Smooth muscle cell (in vitro differentiated cells): Measurements from ENCODE around the gene CYBA. TPM values are rescaled to one million over a fixed set of nuclear protein-coding genes. Genes with fewer than 3 reads are reported as not detected.

ENCODE experiments used
- DNase-seq: peaks from one replicate; lab custom pipeline; 2025; ENCODE audit not compliant: unreplicated experiment; lab: John Stamatoyannopoulos, UW
- H2AFZ ChIP-seq: fragments of 200-600 bp; sonication (generic); 2 replicates; pipeline ENCODE4 v1.6.0; 2016; ENCODE audit warnings: antibody characterized with exemption, low read depth, mild to moderate bottlenecking
- H3F3A ChIP-seq: fragments of 200-600 bp; sonication (generic); 2 replicates; pipeline ENCODE4 v1.6.0; 2017; ENCODE audit warnings: antibody characterized with exemption, low read depth
- H3K27ac ChIP-seq: fragments of 200-600 bp; sonication (generic); 2 replicates; pipeline ENCODE4 v1.5.1; 2016; ENCODE audit warnings: low read depth, mild to moderate bottlenecking
- H3K27me3 ChIP-seq: fragments of 200-600 bp; sonication (generic); 2 replicates; pipeline ENCODE4 v1.6.1; 2016; ENCODE audit warnings: low read depth, mild to moderate bottlenecking
- H3K36me3 ChIP-seq: fragments of 200-600 bp; sonication (generic); 2 replicates; pipeline ENCODE4 v1.5.1; 2016; ENCODE audit warnings: low read depth
- H3K4me1 ChIP-seq: fragments of 200-600 bp; sonication (generic); 2 replicates; pipeline ENCODE4 v1.5.1; 2016; ENCODE audit warnings: low read depth
- H3K4me2 ChIP-seq: fragments of 200-600 bp; sonication (generic); 2 replicates; pipeline ENCODE4 v1.6.0; 2016; ENCODE audit warnings: mild to moderate bottlenecking
- H3K4me3 ChIP-seq: fragments of 200-600 bp; sonication (generic); 2 replicates; pipeline ENCODE4 v1.5.1; 2016; ENCODE audit warnings: mild to moderate bottlenecking
- H3K79me2 ChIP-seq: fragments of 200-600 bp; sonication (generic); 2 replicates; pipeline ENCODE4 v1.6.0; 2016; ENCODE audit warnings: low read depth, mild to moderate bottlenecking
- H3K9ac ChIP-seq: fragments of 200-600 bp; sonication (generic); 2 replicates; pipeline ENCODE4 v1.6.0; 2016; ENCODE audit warnings: low read depth
- H3K9me3 ChIP-seq: fragments of 200-600 bp; sonication (generic); replicated peaks from 2 replicates; pipeline ENCODE4 v1.5.1; 2016; ENCODE audit warnings: low read depth
- H4K20me1 ChIP-seq: fragments of 200-600 bp; sonication (generic); 2 replicates; pipeline ENCODE4 v1.6.0; 2016; ENCODE audit warnings: low read depth
- WGBS: methylation state at CpG from one replicate; pipeline ENCODE4 v1.1.7; 2016; ENCODE audit warnings: low lambda C conversion rate; 5-methylcytosine and 5-hydroxymethylcytosine counted together
- polyA plus RNA-seq: library from polyadenylated mRNA; unstranded; fragments of >200 nt; fragmentation: Nextera tagmentation; extraction: Ambion mirVana; gene quantifications from 2 replicates; pipeline ENCODE4 v1.2.1, GENCODE V29; 2016
- total RNA-seq: library from RNA; depleted of rRNA; stranded (reverse); fragments of >200 nt; gene quantifications from 2 replicates; pipeline ENCODE4 v1.2.3, GENCODE V29; 2014
- TF ChIP-seq, protein P1 (sequence below): fragments of 200-600 bp; sonication (generic); IDR thresholded peaks from 2 replicates; pipeline ENCODE4 v1.5.1; 2017; ENCODE audit warnings: borderline replicate concordance, mild to moderate bottlenecking, antibody characterized with exemption; ENCODE audit not compliant: insufficient read depth, poor library complexity, severe bottlenecking

The CYBA gene
- total and polyA plus RNA-seq, 2 experiments from 2014 or later: 181 to 388 TPM

DNA sequence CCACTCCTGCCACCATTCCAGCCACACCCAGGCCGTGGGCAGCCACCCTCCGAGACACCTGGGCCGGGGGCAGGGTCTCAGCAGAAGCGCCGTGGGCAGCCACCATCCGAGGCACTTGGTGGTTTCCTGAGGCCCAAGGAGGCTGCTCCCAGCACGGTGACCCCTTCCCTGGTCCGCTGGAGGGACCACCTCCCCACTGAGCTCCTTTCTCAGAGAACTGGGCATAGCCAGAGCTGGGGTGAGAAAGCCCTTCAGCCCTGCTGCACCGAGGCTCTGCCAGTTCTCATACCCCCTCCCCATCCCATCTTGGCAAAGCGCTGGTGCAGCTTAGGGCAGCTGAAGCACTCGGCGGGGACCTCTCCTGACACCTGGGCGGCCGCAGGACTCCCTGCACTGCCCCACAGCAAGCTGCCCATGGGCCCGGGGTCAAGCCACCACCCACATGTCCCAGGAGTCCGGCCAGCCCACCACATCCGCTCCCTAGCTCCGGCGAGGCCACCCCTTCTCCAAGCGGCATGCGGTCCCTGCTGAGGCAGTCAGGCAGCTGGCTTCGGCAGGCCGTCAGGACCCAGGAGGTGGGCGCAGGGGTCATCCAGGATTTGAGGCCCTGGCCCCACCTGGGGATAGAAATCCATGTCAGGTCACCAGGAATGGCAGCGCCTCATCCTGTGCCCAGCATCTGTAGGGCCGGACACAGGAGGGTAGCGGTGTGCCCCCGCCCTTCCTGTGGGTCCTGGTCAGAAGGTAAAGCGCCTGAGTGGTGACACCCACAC is 1.3 kb upstream of the CYBA start:
- Histone ChIP-seq H2AFZ (no peak overlapping the region), H3K79me2 (no peaks in the 10 kb centered on the region), H3K36me3 (no peaks in the 10 kb centered on the region), H3K4me2 (no peak overlapping the region), H4K20me1 (peaks cover 38% of the 10 kb centered on the region), H3K9me3 (no peaks in the 10 kb centered on the region), H3K4me1 (peaks cover 5% of the 10 kb centered on the region), H3F3A (no peaks in the 10 kb centered on the region), H3K4me3 (no peak overlapping the region), H3K27ac (peak overlapping the region; percentile 9), H3K27me3 (no peaks in the 10 kb centered on the region), H3K9ac (no peak overlapping the region)
- 92% methylated on average over 29 of the region's 29 CpGs for WGBS
- TF ChIP-seq, protein P1, sequence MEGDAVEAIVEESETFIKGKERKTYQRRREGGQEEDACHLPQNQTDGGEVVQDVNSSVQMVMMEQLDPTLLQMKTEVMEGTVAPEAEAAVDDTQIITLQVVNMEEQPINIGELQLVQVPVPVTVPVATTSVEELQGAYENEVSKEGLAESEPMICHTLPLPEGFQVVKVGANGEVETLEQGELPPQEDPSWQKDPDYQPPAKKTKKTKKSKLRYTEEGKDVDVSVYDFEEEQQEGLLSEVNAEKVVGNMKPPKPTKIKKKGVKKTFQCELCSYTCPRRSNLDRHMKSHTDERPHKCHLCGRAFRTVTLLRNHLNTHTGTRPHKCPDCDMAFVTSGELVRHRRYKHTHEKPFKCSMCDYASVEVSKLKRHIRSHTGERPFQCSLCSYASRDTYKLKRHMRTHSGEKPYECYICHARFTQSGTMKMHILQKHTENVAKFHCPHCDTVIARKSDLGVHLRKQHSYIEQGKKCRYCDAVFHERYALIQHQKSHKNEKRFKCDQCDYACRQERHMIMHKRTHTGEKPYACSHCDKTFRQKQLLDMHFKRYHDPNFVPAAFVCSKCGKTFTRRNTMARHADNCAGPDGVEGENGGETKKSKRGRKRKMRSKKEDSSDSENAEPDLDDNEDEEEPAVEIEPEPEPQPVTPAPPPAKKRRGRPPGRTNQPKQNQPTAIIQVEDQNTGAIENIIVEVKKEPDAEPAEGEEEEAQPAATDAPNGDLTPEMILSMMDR: no peak
- DNase-seq: no peak

DNA sequence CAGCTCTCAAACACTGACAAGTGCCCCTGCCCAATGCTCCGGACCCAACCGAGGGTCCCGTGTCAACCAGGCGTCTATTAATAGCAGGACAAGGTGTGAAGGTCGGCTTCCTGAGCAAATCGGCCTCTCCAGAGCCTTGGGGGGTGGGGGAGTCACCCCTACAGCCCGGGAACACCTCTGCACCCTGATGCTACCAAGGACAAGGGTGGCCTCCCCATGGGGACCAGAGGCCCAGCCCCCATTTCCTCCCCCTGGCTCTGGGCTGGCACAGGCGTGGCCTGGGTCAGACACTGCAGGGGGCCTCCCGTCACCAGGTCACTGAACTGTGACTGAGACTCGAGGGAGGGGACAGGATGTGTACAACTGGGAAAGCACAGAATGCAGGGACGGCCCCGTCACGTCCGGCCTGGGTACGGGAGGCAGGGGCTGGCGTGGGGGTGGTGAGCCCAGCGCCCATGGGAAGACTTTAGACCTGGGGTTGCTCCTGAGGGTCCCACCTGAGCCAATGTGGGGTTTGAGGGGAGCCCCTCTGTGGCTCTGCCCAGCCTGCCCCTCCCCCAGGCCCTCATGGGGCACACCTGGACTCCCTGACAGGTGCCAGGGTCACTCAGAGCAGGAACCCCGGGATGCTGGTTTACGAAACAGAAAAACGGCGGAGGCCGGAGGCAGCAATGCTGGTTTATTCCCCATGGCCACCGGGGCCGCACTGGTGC is 579 bp upstream of the CYBA start:
- peak overlapping the region; percentile 99 for H3K4me2 ChIP-seq
- no peak overlapping the region for H2AFZ ChIP-seq
- H4K20me1 ChIP-seq: peaks cover 34% of the 10 kb centered on the region
- no peaks in the 10 kb centered on the region for H3F3A ChIP-seq
- H3K79me2 ChIP-seq: no peaks in the 10 kb centered on the region
- no peaks in the 10 kb centered on the region for H3K9me3 ChIP-seq
- peak overlapping the region; percentile 75 for H3K9ac ChIP-seq
- no peaks in the 10 kb centered on the region for H3K27me3 ChIP-seq
- WGBS: 53% methylated on average over 24 of the region's 24 CpGs
- H3K4me1 ChIP-seq: peaks cover 5% of the 10 kb centered on the region
- H3K4me3 ChIP-seq: peak overlapping the region; percentile 92
- DNase-seq: no peak
- H3K27ac ChIP-seq: peak overlapping the region; percentile 9
- H3K36me3 ChIP-seq: no peaks in the 10 kb centered on the region
- TF ChIP-seq, protein P1: no peak

DNA sequence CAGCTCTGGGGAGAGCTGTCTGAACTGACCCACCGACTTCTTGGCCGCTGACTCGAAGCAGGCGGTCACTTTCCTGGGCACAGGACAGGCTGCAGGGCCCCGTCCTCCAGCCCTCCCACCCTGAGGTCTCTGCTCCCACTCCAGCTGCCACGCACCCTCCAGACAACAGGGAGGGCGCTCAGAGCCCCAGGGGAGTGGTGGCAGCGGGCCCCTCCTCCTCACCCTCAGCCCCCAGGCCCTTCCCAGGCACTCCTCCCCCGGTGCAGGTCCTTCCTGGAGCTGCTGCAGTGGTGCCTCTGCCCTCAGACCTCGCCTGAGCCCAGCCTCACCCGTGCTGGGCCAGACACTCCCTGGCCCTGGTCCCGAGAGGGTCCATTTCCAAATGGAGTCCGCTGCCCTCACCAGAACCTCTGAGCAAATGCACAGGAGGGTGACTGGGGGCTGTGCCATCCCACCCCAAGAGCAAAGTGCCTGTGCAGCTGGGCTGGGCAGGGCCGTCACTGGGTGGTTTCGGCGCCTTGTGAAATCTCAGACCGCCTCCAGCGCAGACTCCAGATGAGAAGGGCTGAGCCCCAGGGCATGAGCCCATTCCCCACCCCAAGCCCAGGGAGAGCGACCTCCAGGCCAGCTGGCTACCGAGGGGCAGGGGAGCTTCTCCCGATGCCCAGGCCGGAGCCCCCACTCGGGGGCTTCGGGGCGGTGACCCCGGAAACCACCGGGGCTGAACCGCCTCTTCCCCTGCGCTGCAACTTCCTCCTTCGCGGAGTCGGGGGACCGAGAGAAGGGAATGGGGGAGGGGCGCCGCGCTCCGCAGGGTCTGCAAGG is 717 bp downstream of the CYBA start:
- peak; percentile 36 for DNase-seq
- Histone ChIP-seq H3K9ac (peak overlapping the region; percentile 75), H3K4me2 (peak overlapping the region; percentile 99), H3K79me2 (no peaks in the 10 kb centered on the region), H3F3A (no peaks in the 10 kb centered on the region), H3K4me3 (peak overlapping the region; percentile 92), H3K27ac (no peak overlapping the region), H3K36me3 (no peaks in the 10 kb centered on the region), H3K9me3 (no peaks in the 10 kb centered on the region), H3K4me1 (peaks cover 5% of the 10 kb centered on the region), H4K20me1 (peaks cover 35% of the 10 kb centered on the region), H3K27me3 (no peaks in the 10 kb centered on the region), H2AFZ (no peak overlapping the region)
- 19% methylated on average over 26 of the region's 37 CpGs for WGBS
- TF ChIP-seq, protein P1: no peak
